SK-MEL-5 (cell line): Measurements from ENCODE around the gene SORCS2. TPM values are rescaled to one million over a fixed set of nuclear protein-coding genes. Genes with fewer than 3 reads are reported as not detected.

Source experiments
- DNase-seq: peaks from one replicate; pipeline ENCODE4 v3.0.0-alpha.2; 2016; ENCODE audit warnings: low read depth, low spot score
- in situ Hi-C: cut with HindIII; loops from 2 replicates; pipeline ENCODE4 v1.10.0; 2016; ENCODE audit warnings: low sequenced_read_pairs, high pct_unique_total_duplicates, low pct_unique_long_range_greater_than_20kb
- total RNA-seq: library from RNA; depleted of rRNA; stranded (reverse); fragments of >200 nt; shearing (Covaris generic); gene quantifications from 2 replicates; pipeline ENCODE4 v1.2.3, GENCODE V29; 2014

SORCS2 gene
- total RNA-seq, 1 experiment from 2014 or later: not detected

DNA sequence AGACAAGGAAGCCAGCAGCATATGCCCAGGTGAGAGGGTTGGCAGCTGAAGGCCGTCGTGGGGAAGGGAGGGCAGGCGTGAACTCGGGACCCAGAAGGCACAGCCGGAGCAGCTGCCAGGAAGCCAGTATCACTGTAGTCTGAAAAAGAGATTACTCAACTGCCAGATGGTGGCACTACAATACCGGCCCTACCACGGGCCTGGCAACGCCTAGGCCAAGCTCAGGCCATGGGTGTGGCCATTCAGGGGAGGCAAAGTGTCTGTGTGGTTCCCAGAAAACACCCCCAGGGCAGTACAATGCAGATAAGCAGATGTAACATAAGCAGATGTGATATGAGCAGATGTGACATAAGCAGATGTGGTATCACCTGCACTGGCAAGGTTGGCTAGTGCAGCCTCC is 511.4 kb downstream of the SORCS2 start:
- in situ Hi-C loops: no loop called here
- DNase-seq: peak; percentile 24

DNA sequence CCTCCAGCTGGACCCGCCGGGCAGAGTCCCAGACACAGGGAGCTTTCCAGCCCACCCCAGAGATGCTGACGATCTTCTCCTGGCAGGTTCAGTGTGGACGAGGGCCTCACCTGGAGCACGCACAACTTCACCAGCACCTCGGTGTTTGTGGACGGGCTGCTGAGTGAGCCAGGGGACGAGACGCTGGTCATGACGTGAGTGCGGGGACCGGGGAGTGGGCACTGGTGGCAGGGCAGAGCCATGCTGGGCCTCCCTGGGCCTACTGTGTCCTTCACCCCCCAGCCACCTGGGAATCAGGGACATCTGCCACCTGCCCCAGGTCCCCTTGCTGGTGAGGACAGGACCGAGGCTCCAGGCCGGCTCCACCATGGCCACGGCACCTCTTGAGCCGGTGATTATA is 511.8 kb downstream of the SORCS2 start:
- no peak for DNase-seq
- in situ Hi-C loops: no loop called here

GRCh38 chr4:7704625-7705024 is 512.3 kb downstream of the SORCS2 start:
- in situ Hi-C loops: no loop called here
- no peak for DNase-seq

- in situ Hi-C loops: no loop called here
- no peak for DNase-seq
Measured at GRCh38 chr4:7705062-7705461, 512.7 kb downstream of the SORCS2 start.

- no peak for DNase-seq
- in situ Hi-C loops: no loop called here
Measured at GRCh38 chr4:7705593-7705992, 513.3 kb downstream of the SORCS2 start.

DNA sequence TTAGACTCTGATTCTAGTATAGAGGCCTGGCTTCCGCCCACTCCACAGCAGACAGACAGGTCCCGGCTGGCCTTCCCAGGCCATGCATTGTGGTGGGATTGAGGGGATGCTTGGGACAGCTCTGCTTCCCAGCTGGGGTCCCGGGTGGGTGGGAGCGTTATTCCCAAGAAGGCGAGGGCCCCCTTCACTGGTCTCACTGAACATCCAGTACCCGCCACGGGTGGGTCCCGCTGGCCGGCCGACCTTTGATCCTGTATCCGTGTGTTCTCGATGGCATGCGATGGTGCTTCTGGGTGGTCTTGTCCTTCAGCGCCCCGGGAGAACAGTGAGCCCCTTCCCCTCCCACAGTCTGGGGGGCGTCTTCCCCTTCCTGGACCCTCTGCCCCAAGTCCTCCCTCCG is 515.9 kb downstream of the SORCS2 start:
- in situ Hi-C loops: no loop called here
- DNase-seq: no peak

DNA sequence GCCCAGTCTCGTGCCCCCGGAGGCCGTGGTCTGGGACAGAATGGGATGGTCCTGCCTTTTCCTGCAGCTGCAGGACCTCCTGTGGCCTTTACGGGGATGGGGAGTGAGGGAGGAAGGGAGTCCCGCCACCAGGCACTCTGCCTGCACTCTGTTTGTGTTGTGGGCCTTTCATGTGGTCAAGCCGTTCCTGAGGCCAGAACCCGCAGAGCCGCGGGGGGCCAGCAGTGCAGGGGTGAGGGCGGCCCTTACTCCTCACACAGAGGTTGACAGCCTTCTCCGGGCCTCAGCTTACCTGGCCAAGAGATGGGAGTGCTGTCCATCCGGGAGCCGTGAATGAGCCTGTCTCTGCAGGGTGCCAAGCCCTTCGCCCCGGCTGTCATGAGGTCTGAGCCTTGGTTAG is 516.6 kb downstream of the SORCS2 start:
- in situ Hi-C loops: no loop called here
- DNase-seq: no peak

GRCh38 chr4:7709431-7709830 is 517.1 kb downstream of the SORCS2 start:
- in situ Hi-C loops: no loop called here
- DNase-seq: no peak

DNA sequence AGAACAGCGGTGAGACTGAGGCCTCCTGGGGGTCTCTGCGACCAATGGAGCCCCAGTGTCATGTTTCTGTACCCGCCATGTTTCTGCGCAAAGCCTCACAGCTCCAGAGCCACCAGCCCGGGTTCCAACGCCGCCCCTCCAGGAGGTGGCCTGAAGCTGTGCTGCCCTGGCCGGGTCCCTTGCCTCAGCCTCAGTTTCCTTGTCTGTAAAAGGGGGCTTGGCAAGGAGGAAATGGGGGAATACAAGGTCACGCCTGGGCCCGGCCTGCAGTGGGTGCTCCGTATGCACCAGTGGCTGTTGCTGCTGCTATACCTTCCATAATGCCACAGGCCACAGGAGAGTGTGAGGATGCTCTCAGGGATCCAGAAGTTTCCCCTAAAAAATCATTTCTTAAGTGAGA is 517.8 kb downstream of the SORCS2 start:
- DNase-seq: no peak
- in situ Hi-C loops: no loop called here

DNA sequence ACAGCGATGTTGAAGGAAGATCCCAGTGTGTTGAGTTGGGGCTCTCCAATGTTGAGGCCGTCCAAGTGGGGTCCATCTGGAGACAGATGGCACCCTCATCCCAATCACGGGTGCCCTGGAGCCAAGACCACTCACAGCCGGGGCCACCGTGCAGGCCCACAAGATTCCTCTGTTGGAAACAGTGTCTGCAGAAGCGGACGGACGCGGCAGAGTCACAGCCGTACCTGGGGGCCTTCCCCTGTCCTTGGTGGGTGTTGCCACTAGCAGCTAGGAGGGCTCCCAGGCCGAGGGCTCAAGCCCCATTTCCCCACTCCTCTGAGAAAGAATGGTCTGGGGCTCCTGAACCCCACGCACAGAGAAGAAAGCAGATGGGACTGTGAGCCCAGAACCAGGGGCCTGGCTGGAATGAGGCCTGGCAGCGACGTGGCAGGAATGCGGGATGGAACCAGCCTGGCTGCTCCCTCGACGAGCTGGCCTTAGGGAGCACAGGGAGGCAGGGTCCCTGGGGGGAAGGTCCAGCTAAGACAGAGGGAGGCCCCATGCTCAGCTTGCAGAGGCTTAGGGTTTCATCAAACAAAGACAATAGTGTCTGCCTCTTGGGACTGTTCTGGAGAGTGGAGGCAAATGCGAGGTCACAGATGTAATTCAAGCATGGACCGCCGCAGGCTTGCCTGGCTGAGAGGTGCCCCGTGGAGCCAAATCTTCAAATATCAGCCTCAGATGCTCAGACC is 518.4 kb downstream of the SORCS2 start:
- in situ Hi-C loops: no loop called here
- no peak for DNase-seq

DNA sequence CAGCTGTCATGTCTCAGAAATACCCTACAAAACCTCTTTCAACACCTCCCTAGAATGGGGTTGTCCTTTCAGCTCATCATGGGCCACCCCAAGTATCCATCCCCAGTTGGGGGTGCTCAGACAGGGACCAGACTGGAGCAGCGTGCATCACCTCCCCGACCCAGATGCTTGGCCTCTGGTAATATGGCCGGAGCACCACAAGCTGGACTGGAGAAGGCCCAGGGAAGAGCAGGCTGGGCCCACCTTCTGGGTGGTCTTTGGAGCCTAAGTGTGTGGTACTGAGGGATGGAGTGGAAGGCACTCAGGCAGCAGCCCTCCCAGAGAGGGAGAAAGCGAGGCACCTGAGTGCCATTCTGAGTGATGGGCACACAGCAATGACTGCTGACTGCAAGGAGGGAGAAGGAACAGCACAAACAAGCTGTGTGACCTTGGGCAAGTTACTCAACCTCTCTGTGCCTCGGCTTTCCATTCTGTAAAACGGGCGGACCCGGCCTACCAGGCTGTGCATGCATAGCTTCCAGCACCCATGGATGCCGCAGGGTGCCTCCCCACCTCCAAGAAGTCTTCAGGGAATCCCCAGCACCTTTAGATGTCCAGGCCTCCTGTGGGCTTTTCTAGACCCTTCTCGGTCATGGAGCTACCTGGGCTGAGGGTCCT is 519.1 kb downstream of the SORCS2 start:
- in situ Hi-C loops: no loop called here
- no peak for DNase-seq

DNA sequence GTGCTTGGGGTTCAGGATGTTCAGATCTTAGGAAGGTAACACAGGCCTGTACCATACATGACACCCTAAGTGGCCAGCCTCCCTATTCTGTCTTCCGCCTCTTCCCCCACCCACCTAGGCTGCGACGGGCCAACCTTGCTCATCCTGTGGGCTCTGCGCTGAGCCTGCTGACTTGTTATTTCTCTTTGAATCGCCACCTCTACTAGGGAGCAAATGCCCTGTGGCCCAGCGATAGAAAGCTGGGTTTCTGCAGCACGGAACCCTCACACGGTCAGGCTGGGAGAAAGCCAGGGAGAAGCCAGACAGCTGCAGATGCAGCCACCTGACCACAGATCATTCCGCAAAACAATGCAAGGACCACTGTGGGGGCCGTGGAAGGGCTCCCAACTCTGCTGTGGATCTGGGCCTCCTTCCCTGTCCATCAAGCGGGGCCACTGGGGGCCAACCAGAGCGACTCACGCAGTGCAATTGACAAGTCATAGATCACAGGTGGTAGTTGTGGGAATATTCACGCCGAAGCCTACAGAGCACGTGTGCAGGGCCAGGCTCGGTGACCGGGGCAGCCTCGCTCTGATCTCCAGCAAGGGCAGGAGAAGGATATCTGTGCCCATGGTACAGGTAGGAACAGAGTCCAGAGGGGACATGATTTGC is 519.8 kb downstream of the SORCS2 start:
- DNase-seq: no peak
- in situ Hi-C loops: no loop called here

DNA sequence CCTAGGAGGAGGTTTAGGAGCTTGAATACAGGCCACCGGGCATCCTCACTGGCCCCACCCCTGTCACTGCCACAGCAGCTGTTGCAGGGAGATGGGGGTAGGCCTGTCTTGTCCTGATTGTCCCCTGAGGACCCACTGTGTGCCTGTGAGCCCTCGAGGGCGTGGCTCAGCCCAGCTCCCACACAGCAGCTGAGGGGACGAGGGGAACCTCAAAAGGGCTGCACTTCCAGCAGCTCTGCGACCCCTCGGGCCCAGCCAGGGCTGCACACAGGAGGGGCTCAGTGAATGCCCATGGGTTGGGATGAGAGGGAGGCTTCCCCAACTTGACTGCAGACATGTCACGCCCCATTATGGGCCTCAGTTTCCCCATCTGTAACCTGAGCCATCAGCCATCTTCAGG is 521.4 kb downstream of the SORCS2 start:
- in situ Hi-C loops: no loop called here
- no peak for DNase-seq

- in situ Hi-C loops: no loop called here
- no peak for DNase-seq
Measured at GRCh38 chr4:7714176-7714575, 521.8 kb downstream of the SORCS2 start.

DNA sequence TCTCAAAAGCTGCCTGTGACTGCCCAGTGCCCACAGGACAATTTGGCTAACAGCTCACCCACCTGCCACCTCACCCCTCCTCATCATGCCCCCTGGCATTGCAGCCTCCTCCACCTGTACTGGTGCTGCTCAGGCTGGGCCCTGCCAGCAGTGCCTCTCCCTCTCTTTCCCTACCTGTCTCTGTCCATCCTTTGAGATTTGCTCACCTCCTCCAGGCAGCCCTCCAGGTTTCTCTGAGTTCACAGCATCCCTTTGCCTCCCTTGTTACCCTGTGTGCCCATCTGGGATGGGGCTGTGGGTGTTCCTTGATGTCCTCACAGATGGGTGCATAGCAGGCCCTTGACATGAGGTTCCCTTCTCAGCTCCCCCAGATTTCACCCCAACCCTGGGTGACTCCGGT is 522.4 kb downstream of the SORCS2 start:
- in situ Hi-C loops: no loop called here
- DNase-seq: no peak

DNA sequence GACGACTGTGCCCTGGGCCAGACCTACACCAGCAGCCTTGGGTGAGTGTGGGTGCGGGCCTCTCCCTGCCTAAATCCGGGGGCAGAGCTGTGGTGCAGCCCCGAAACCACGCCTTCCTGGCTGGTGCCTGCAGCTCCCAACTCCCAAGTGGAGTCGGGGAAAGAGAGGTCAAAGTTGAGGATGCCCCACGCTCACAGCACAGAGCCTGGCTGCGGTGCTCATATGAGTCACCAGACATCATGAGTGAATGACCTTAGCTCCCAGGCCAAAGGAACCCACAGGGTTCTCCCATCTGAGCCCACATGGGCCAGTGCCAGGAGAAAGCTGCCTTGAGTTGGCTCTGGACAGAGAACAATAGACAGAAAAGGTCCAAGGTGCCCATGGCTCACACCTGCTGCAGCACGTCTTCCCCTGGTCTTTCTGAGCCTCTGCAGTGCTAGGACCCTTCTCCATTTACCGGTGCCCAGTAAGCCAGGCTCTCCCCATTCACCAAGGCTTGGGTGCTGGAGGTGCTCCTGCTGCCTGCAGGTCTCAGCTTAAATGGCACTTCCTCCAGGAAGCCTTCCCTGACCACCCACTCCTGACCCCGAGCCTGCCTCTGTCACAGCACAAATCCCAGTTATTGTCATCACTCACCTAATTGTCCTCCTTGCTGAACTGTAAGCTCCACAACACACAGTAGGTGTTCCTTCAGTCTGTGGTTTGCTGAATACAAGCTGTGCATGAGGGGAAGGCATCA is 523.1 kb downstream of the SORCS2 start:
- no peak for DNase-seq
- in situ Hi-C loops: no loop called here

- DNase-seq: no peak
- in situ Hi-C loops: no loop called here
Measured at GRCh38 chr4:7716010-7716721, 523.8 kb downstream of the SORCS2 start.

DNA sequence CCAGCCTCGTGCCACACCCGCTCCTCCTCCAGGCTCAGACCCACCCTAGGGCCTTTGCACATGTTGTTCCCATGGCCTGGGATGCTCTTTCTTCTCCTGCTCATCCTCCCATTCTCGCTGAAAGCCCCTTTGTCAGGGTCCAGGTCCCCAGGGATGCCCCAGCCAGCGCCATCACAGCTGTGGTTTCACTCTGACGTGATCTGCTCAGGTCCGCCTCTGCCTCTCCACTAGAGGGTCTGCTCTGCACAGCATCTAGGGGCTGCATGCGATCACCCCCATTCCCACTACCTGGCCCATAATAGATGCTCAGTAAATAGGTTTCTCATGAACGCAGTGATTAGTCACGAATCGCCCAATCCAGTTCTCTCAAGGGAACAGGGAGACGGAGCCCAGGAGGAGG is 524.8 kb downstream of the SORCS2 start:
- in situ Hi-C loops: no loop called here
- DNase-seq: peak; percentile 16
